Posterior vena cava (tissue), 2 donors: ENCODE data around the gene SLC38A10. TPM values are rescaled to one million over a fixed set of nuclear protein-coding genes. Genes with fewer than 3 reads are reported as not detected.
"Not testable (repeated sequence)": the region's sequence is repeated elsewhere in the genome, so short reads cannot be mapped to it uniquely, and the experiment has no call there.

Experiments
- DNase-seq: peaks from one replicate; pipeline ENCODE4 v3.0.0-alpha.2; 2020; ENCODE audit warnings: low spot score
- intact Hi-C, 2 donors: fragments of 100-400 bp; cut with DNase I; formaldehyde crosslinking; loops; one replicate each; pipeline versions ENCODE4 v1.14.1 to v1.14.2; 2022 to 2023
- total RNA-seq, 2 donors: library from RNA; stranded (reverse); fragmentation: NEBNext Ultra II Directional; extraction: Animal tissue kit (Norgen Biotek cat#: 25700); gene quantifications; one replicate each; pipeline ENCODE4 v1.2.1, GENCODE V29; 2021
- donor health status: DM: yes; HTN: yes; CAD: no.
- donor health status: DM: yes; HTN: yes; CAD: no.

The SLC38A10 gene
- total RNA-seq, 2 donors from 2014 or later, result 59.6 to 85.1 TPM

- DNase-seq, result no peak
- intact Hi-C loops, result no loop called here
Observed at GRCh38 chr17:81230043-81230820, 64.9 kb downstream of the SLC38A10 start.

GRCh38 chr17:81229666-81229920 lies 65.5 kb downstream of the SLC38A10 start:
- intact Hi-C loops, result no loop called here
- no peak for DNase-seq

- intact Hi-C loops, result no loop called here
- no peak for DNase-seq
Observed at GRCh38 chr17:81228834-81229665, 66.1 kb downstream of the SLC38A10 start.

- intact Hi-C loops, result no loop called here
- no peak for DNase-seq
Observed at GRCh38 chr17:81228420-81228819, 66.7 kb downstream of the SLC38A10 start.

- intact Hi-C loops, DNase-seq: not testable (repeated sequence)
Observed at GRCh38 chr17:81227630-81228029, 67.5 kb downstream of the SLC38A10 start.

GRCh38 chr17:81223762-81224130 lies 71.4 kb downstream of the SLC38A10 start:
- DNase-seq, result no peak
- intact Hi-C loops, result no loop called here

- peak; percentile 100 for DNase-seq
- intact Hi-C loops, result no loop called here
Observed at GRCh38 chr17:81222906-81223761, 72.0 kb downstream of the SLC38A10 start, which contains the start of gene CEP131. TSS of gene CEP131 (minus strand) at chr17:81222965. CDS start at chr17:81220056, 2,909 bp downstream.

GRCh38 chr17:81222620-81222905 lies 72.5 kb downstream of the SLC38A10 start:
- intact Hi-C loops, result no loop called here
- DNase-seq, result no peak

GRCh38 chr17:81221842-81222619 lies 73.1 kb downstream of the SLC38A10 start:
- no peak for DNase-seq
- intact Hi-C loops, result no loop called here

- intact Hi-C loops, result no loop called here
- DNase-seq, result no peak
Observed at GRCh38 chr17:81221371-81221841, 73.7 kb downstream of the SLC38A10 start.

GRCh38 chr17:81219476-81220180 lies 75.5 kb downstream of the SLC38A10 start:
- no peak for DNase-seq
- intact Hi-C loops, result no loop called here

- intact Hi-C loops, result no loop called here
- no peak for DNase-seq
Observed at GRCh38 chr17:81218991-81219390, 76.1 kb downstream of the SLC38A10 start.

GRCh38 chr17:81218459-81218858 lies 76.6 kb downstream of the SLC38A10 start:
- no peak for DNase-seq
- intact Hi-C loops, result no loop called here

- intact Hi-C loops, result no loop called here
- DNase-seq, result no peak
Observed at GRCh38 chr17:81217491-81217890, 77.6 kb downstream of the SLC38A10 start.

- intact Hi-C loops, result no loop called here
- DNase-seq, result no peak
Observed at GRCh38 chr17:81213978-81214377, 81.1 kb downstream of the SLC38A10 start.

GRCh38 chr17:81212365-81212764 lies 82.7 kb downstream of the SLC38A10 start:
- intact Hi-C loops, result no loop called here
- DNase-seq, result no peak

GRCh38 chr17:81210868-81211267 lies 84.2 kb downstream of the SLC38A10 start:
- intact Hi-C loops, result no loop called here
- no peak for DNase-seq

- no peak for DNase-seq
- intact Hi-C loops, result no loop called here
Observed at GRCh38 chr17:81210466-81210865, 84.6 kb downstream of the SLC38A10 start.

- DNase-seq, result no peak
- intact Hi-C loops, result no loop called here
Observed at GRCh38 chr17:81209141-81209540, 86.0 kb downstream of the SLC38A10 start.
